Measurements from ENCODE around the gene NHERF2. TPM values are rescaled to one million over a fixed set of nuclear protein-coding genes. Genes with fewer than 3 reads are reported as not detected.

The NHERF2 gene
- total RNA-seq, 1 donor from 2014 or later: 183 TPM

- intact Hi-C loops (cut with DNase I): loop anchor here (5.0 kb wide), 1 partner anchor 63 kb away; no protein-coding TSS in a partner anchor
- DNase-seq (ENCODE audit: low spot score): no peak
Measured at GRCh38 chr16:2084895-2085625, 58.4 kb downstream of the NHERF2 start.

GRCh38 chr16:2085669-2086068, 59.0 kb downstream of the NHERF2 start:
- intact Hi-C loops (cut with DNase I): no loop called here
- DNase-seq (ENCODE audit: low spot score): no peak

- intact Hi-C loops (cut with DNase I): no loop called here
- DNase-seq (ENCODE audit: low spot score): no peak
Measured at GRCh38 chr16:2086106-2086742, 59.5 kb downstream of the NHERF2 start.

- no peak for DNase-seq (ENCODE audit: low spot score)
- intact Hi-C loops (cut with DNase I): no loop called here
Measured at GRCh38 chr16:2086812-2087747, 60.4 kb downstream of the NHERF2 start.

GRCh38 chr16:2087748-2088631, 61.3 kb downstream of the NHERF2 start:
- DNase-seq (ENCODE audit: low spot score): no peak

More at GRCh38 chr16:2087748-2088631, 61.3 kb downstream of the NHERF2 start:
- intact Hi-C loops (cut with DNase I): no loop called here

Other genes with a start within 250 kb of the NHERF2 start
- 24.2 TPM for gene SPSB3, start 244.3 kb upstream of the NHERF2 start, total RNA-seq
- 32.3 TPM for gene NUBP2, start 243.9 kb upstream of the NHERF2 start, total RNA-seq
- 0.19 TPM for gene IGFALS, start 233.2 kb upstream of the NHERF2 start, total RNA-seq
- 166 TPM for gene HAGH, start 200.1 kb upstream of the NHERF2 start, total RNA-seq
- 20.5 TPM for gene FAHD1, start 199.7 kb upstream of the NHERF2 start, total RNA-seq
- gene MEIOB, start 154.7 kb upstream of the NHERF2 start, total RNA-seq: not detected
- gene HS3ST6, start 108.5 kb upstream of the NHERF2 start, total RNA-seq: not detected
- gene MSRB1, start 83.7 kb upstream of the NHERF2 start, total RNA-seq: 39.2 TPM
- 202 TPM for gene RPL3L, start 72.2 kb upstream of the NHERF2 start, total RNA-seq
- gene NDUFB10, start 67.4 kb upstream of the NHERF2 start, total RNA-seq: 390 TPM
- gene RPS2, start 62.1 kb upstream of the NHERF2 start, total RNA-seq: 702 TPM
- not detected for gene RNF151, start 60.0 kb upstream of the NHERF2 start, total RNA-seq
- 18.3 TPM for gene TBL3, start 54.8 kb upstream of the NHERF2 start, total RNA-seq
- not detected for gene NOXO1, start 45.4 kb upstream of the NHERF2 start, total RNA-seq
- 25.5 TPM for gene GFER, start 42.7 kb upstream of the NHERF2 start, total RNA-seq
- 1.8 TPM for gene SYNGR3, start 36.9 kb upstream of the NHERF2 start, total RNA-seq
- gene ZNF598, start 17.1 kb upstream of the NHERF2 start, total RNA-seq: 21.9 TPM
- not detected for gene NPW, start 7.1 kb upstream of the NHERF2 start, total RNA-seq
- gene NTHL1, start 20.9 kb downstream of the NHERF2 start, total RNA-seq: 10.4 TPM
- gene TSC2, start 21.1 kb downstream of the NHERF2 start, total RNA-seq: 73.3 TPM
- gene PKD1, start 109.0 kb downstream of the NHERF2 start, total RNA-seq: 178 TPM
- 2.2 TPM for gene RAB26, start 121.7 kb downstream of the NHERF2 start, total RNA-seq
- gene TRAF7, start 128.9 kb downstream of the NHERF2 start, total RNA-seq: 35.7 TPM
- 1.2 TPM for gene CASKIN1, start 169.7 kb downstream of the NHERF2 start, total RNA-seq
- 26.3 TPM for gene MLST8, start 178.6 kb downstream of the NHERF2 start, total RNA-seq
- 7.0 TPM for gene BRICD5, start 184.0 kb downstream of the NHERF2 start, total RNA-seq
- gene PGP, start 187.9 kb downstream of the NHERF2 start, total RNA-seq: 23.4 TPM
- 13.7 TPM for gene E4F1, start 196.7 kb downstream of the NHERF2 start, total RNA-seq
- gene DNASE1L2, start 209.5 kb downstream of the NHERF2 start, total RNA-seq: 0.57 TPM
- gene ECI1, start 224.7 kb downstream of the NHERF2 start, total RNA-seq: 139 TPM
- gene RNPS1, start 241.2 kb downstream of the NHERF2 start, total RNA-seq: 106 TPM

Data from cardiac septum (tissue), 1 donor.